ENCODE data around the gene BCL11B. TPM values are rescaled to one million over a fixed set of nuclear protein-coding genes. Genes with fewer than 3 reads are reported as not detected.

The BCL11B gene
- total and polyA plus RNA-seq, 9 of the 15 experiments (the other 6 are each of a cell fraction or from before 2014, with no cell fraction given), result 0.09 TPM; not detected in 8

DNA sequence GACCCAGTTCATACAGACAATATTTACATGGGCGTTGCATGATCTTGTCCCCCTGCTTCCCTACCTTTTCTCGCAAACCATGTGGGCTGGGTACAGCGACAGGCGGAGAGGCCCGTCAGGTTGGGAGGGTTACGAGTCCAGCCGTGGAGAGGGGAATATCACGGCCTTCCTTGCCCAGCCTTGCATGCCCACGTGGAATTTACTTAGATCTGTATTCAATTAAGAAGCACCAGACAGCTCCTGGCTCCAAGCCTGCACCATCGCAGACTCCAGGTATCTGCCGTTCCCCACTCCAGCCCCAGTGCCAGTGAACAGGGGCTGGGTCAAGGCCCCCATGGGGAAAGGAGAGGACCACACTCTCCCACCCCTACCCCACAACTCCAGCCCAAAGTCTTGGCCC, 29.8 kb downstream of the BCL11B start:
- WGBS (ENCODE audit: insufficient coverage, low coverage, missing lambda C conversion rate), result 0% methylated on average over 7 of the region's 11 CpGs
- Histone ChIP-seq H3K36me3 (ENCODE audit: control insufficient read depth, insufficient read depth, low read length) (no peaks in the 10 kb centered on the region), H3K9me1 (ENCODE audit: control insufficient read depth, insufficient read depth, low read length) (no peaks in the 10 kb centered on the region), H2AFZ (ENCODE audit: low read depth, low read length) (no peak overlapping the region), H3K4me1 (replicated peaks in 1 of 2; ENCODE audit: control insufficient read depth in 2 of 2, insufficient read depth in 2 of 2, low read length in 2 of 2) (no peaks in the 10 kb centered on the region; a peak in 1 of 5 replicates), H3K4me2 (ENCODE audit: insufficient read depth, low read length) (no peak overlapping the region), H3K9ac (ENCODE audit: insufficient read depth in 1 of 2, low read depth in 2 of 2, low read length in 2 of 2) (no peak overlapping the region; a peak in 1 of 4 replicates), H4K20me1 (replicated peaks; ENCODE audit: control insufficient read depth, insufficient read depth, low read length) (no peaks in the 10 kb centered on the region), H3K27me3 (ENCODE audit: control insufficient read depth in 2 of 2, insufficient read depth in 2 of 2, low read length in 2 of 2) (peaks cover 9 to 16% of the 10 kb centered on the region in 2 experiments; a peak in 3 of 5 replicates), H3K79me2 (ENCODE audit: control insufficient read depth, insufficient read depth, low read length) (no peaks in the 10 kb centered on the region), H3K4me3 (no peak overlapping the region), H3K9me3 (replicated peaks; ENCODE audit: control insufficient read depth, insufficient read depth, low read depth, low read length) (no peaks in the 10 kb centered on the region), H3K27ac (ENCODE audit: extremely low read depth, low read depth, low read length) (no peak overlapping the region)
- no peak for FAIRE-seq
- in situ Hi-C loops (cut with MboI), result no loop called here
- ChIA-PET POLR2A (interaction anchor here (0.6 kb wide), 1 partner anchor 1827 kb away, joined by 3 read pairs; no protein-coding TSS in a partner anchor), CTCF (ENCODE audit: low intra/inter-chr PET ratio) (no interaction called here)
- TF ChIP-seq, protein P1, sequence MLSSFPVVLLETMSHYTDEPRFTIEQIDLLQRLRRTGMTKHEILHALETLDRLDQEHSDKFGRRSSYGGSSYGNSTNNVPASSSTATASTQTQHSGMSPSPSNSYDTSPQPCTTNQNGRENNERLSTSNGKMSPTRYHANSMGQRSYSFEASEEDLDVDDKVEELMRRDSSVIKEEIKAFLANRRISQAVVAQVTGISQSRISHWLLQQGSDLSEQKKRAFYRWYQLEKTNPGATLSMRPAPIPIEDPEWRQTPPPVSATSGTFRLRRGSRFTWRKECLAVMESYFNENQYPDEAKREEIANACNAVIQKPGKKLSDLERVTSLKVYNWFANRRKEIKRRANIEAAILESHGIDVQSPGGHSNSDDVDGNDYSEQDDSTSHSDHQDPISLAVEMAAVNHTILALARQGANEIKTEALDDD (IDR thresholded peaks at IDR 0.05), result no peak
- intact Hi-C loops (cut with micrococcal nuclease), result no loop called here
- no peak for DNase-seq (ENCODE audit: extremely low read depth in 1 of 4, low spot score in 3 of 4)
- no peak for ATAC-seq
- BruUV-seq (replicated peaks), result no TSS peak

GRCh38 chr14:99241325-99242010, 30.5 kb downstream of the BCL11B start:
- TF ChIP-seq IFI16 (CRISPR knock-in tag; IDR thresholded peaks at IDR 0.05), result no peak
- TF ChIP-seq, protein P2, sequence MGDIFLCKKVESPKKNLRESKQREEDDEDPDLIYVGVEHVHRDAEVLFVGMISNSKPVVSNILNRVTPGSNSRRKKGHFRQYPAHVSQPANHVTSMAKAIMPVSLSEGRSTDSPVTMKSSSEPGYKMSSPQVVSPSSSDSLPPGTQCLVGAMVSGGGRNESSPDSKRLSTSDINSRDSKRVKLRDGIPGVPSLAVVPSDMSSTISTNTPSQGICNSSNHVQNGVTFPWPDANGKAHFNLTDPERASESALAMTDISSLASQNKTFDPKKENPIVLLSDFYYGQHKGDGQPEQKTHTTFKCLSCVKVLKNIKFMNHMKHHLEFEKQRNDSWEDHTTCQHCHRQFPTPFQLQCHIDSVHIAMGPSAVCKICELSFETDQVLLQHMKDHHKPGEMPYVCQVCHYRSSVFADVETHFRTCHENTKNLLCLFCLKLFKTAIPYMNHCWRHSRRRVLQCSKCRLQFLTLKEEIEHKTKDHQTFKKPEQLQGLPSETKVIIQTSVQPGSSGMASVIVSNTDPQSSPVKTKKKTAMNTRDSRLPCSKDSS (IDR thresholded peaks at IDR 0.05; ENCODE audit: low read depth, partially characterized antibody), result no peak
- no peak for TF ChIP-seq KDM2B (CRISPR knock-in tag; IDR thresholded peaks at IDR 0.05)
- no peak for TF ChIP-seq ZNF444 (CRISPR knock-in tag; IDR thresholded peaks at IDR 0.05)
- no peak for TF ChIP-seq BHLHE40 (IDR thresholded peaks at IDR 0.05; ENCODE audit: low read length)
- no peak for TF ChIP-seq ZBED1 (IDR thresholded peaks at IDR 0.05)
- no peak for TF ChIP-seq ZNF253 (CRISPR knock-in tag; conservative IDR thresholded peaks at IDR 0.05)
- FAIRE-seq, result no peak
- H3K27ac ChIP-seq (ENCODE audit: extremely low read depth, low read depth, low read length), result no peak overlapping the region
- ATAC-seq, result no peak
- intact Hi-C loops (cut with micrococcal nuclease) (no loop called here), in situ Hi-C loops (cut with MboI) (no loop called here)
- DNase-seq (ENCODE audit: extremely low read depth in 1 of 4, low spot score in 3 of 4), result no peak
- no peak overlapping the region for H3K4me3 ChIP-seq
- CTCF ChIA-PET (ENCODE audit: low intra/inter-chr PET ratio), result no interaction called here
- no peaks in the 10 kb centered on the region for H3K36me3 ChIP-seq (ENCODE audit: control insufficient read depth, insufficient read depth, low read length)
- no peaks in the 10 kb centered on the region for H4K20me1 ChIP-seq (replicated peaks; ENCODE audit: control insufficient read depth, insufficient read depth, low read length)
- BruUV-seq (replicated peaks), result no TSS peak
- WGBS (ENCODE audit: insufficient coverage, low coverage, missing lambda C conversion rate), result 1% methylated on average over 16 of the region's 18 CpGs
- peaks cover 8 to 9% of the 10 kb centered on the region in 2 experiments; a peak in 3 of 5 replicates for H3K27me3 ChIP-seq (ENCODE audit: control insufficient read depth in 2 of 2, insufficient read depth in 2 of 2, low read length in 2 of 2)
- no peaks in the 10 kb centered on the region for H3K9me3 ChIP-seq (replicated peaks; ENCODE audit: control insufficient read depth, insufficient read depth, low read depth, low read length)
- H3K9ac ChIP-seq (ENCODE audit: insufficient read depth in 1 of 2, low read depth in 2 of 2, low read length in 2 of 2), result no peak overlapping the region
- POLR2A ChIA-PET, result interaction anchor here (0.6 kb wide), 1 partner anchor 1826 kb away, joined by 3 read pairs; no protein-coding TSS in a partner anchor
- no peaks in the 10 kb centered on the region for H3K79me2 ChIP-seq (ENCODE audit: control insufficient read depth, insufficient read depth, low read length)
- H3K4me2 ChIP-seq (ENCODE audit: insufficient read depth, low read length), result no peak overlapping the region
- H3K4me1 ChIP-seq (replicated peaks in 1 of 2; ENCODE audit: control insufficient read depth in 2 of 2, insufficient read depth in 2 of 2, low read length in 2 of 2), result no peaks in the 10 kb centered on the region; a peak in 1 of 5 replicates
- H3K9me1 ChIP-seq (ENCODE audit: control insufficient read depth, insufficient read depth, low read length), result no peaks in the 10 kb centered on the region
- H2AFZ ChIP-seq (ENCODE audit: low read depth, low read length), result no peak overlapping the region
